Neural cell (in vitro differentiated cells): Measurements from ENCODE around the gene STK40.

Experiments
- EP300 ChIP-seq: fragments of 450-650 bp; conservative IDR thresholded peaks from 2 replicates; pipeline ENCODE4 v1.6.1; 2014; ENCODE audit warnings: antibody characterized with exemption, mild to moderate bottlenecking, moderate library complexity; ENCODE audit not compliant: poor library complexity, severe bottlenecking
- EZH2 ChIP-seq: fragments of 200-600, 300-800 bp; shearing (Covaris generic), sonication (generic); IDR thresholded peaks from 2 replicates; pipeline ENCODE4 v1.6.1; 2014; ENCODE audit warnings: antibody characterized with exemption, low read length, borderline replicate concordance, mild to moderate bottlenecking; ENCODE audit not compliant: insufficient read depth, poor library complexity, severe bottlenecking
- MXI1 ChIP-seq: fragments of 450-650 bp; conservative IDR thresholded peaks from 2 replicates; pipeline ENCODE4 v1.6.1; 2014; ENCODE audit warnings: antibody characterized with exemption, mild to moderate bottlenecking; ENCODE audit not compliant: poor library complexity, severe bottlenecking
- POLR2AphosphoS5 ChIP-seq: IDR thresholded peaks from 2 replicates; pipeline ENCODE4 v1.6.1; 2012
- RAD21 ChIP-seq: fragments of 450-650 bp; conservative IDR thresholded peaks from 2 replicates; pipeline ENCODE4 v1.6.1; 2014; ENCODE audit warnings: antibody characterized with exemption, mild to moderate bottlenecking, moderate library complexity
- REST ChIP-seq: IDR thresholded peaks from 2 replicates; pipeline ENCODE4 v1.6.1; 2012; ENCODE audit warnings: borderline replicate concordance
- SMC3 ChIP-seq: fragments of 450-650 bp; conservative IDR thresholded peaks from 2 replicates; pipeline ENCODE4 v1.6.1; 2014; ENCODE audit warnings: antibody characterized with exemption, mild to moderate bottlenecking, moderate library complexity; ENCODE audit not compliant: poor library complexity
- TAF1 ChIP-seq: IDR thresholded peaks from 2 replicates; pipeline ENCODE4 v1.6.1; 2012; ENCODE audit warnings: low read depth
- TF ChIP-seq, protein P1 (sequence below): fragments of 450-650 bp; IDR thresholded peaks from 2 replicates; pipeline ENCODE4 v1.5.1; 2014; ENCODE audit warnings: antibody characterized with exemption, mild to moderate bottlenecking, moderate library complexity; ENCODE audit not compliant: poor library complexity, severe bottlenecking

- no peak for TF ChIP-seq EP300
- TF ChIP-seq TAF1, result no peak
- TF ChIP-seq, protein P1, sequence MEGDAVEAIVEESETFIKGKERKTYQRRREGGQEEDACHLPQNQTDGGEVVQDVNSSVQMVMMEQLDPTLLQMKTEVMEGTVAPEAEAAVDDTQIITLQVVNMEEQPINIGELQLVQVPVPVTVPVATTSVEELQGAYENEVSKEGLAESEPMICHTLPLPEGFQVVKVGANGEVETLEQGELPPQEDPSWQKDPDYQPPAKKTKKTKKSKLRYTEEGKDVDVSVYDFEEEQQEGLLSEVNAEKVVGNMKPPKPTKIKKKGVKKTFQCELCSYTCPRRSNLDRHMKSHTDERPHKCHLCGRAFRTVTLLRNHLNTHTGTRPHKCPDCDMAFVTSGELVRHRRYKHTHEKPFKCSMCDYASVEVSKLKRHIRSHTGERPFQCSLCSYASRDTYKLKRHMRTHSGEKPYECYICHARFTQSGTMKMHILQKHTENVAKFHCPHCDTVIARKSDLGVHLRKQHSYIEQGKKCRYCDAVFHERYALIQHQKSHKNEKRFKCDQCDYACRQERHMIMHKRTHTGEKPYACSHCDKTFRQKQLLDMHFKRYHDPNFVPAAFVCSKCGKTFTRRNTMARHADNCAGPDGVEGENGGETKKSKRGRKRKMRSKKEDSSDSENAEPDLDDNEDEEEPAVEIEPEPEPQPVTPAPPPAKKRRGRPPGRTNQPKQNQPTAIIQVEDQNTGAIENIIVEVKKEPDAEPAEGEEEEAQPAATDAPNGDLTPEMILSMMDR, result no peak
- TF ChIP-seq SMC3, result no peak
- TF ChIP-seq RAD21, result no peak
- TF ChIP-seq EZH2, result no peak
- TF ChIP-seq POLR2AphosphoS5, result no peak
- no peak for TF ChIP-seq MXI1
- TF ChIP-seq REST, result no peak
These were observed 12.8 kb upstream of the STK40 start for GRCh38 chr1:36398370-36398977.
